ENCODE measurements around the gene OMP.

The OMP gene

DNA sequence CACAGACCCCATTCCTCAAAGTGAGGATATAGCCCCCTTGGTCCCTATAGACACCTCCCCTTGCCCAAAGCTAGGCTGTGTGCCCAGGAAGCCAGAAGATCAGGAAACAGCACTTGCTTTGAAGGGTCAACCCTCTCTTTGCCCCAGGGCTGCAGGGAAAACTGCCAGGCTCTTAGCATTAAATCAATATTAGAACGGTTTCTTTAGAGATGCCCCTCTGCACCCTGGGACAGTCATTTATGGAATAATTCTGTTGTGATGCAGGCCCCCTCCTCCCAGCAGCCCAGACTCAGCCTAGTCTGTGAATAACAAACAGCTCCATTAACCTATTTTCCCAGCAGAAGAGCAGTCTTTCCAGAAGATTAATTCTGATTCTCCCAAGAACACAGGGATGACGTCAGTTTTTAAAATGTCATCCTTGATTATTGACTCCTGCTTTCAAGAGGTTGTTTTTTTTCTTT lies 47.5 kb upstream of the OMP start:
- Histone ChIP-seq H2AFZ (ENCODE audit: low read length) (no peak overlapping the region), H3K9me2 (replicated peaks; ENCODE audit: low read depth, low read length) (no peaks in the 10 kb centered on the region), H3K36me3 (ENCODE audit: insufficient read depth, low read length) (no peaks in the 10 kb centered on the region), H3K9ac (ENCODE audit: low read depth, low read length, poor library complexity, severe bottlenecking) (no peak overlapping the region), H3K4me2 (ENCODE audit: low read depth, low read length, poor library complexity, severe bottlenecking) (no peak overlapping the region), H3K79me2 (ENCODE audit: insufficient read depth, low read length) (no peaks in the 10 kb centered on the region), H3K9me3 (ENCODE audit: insufficient read depth, low read depth, low read length) (peaks cover 11% of the 10 kb centered on the region), H3K27me3 (ENCODE audit: insufficient read depth, low read length, poor library complexity, severe bottlenecking) (no peaks in the 10 kb centered on the region), H3K4me3 (ENCODE audit: low read length, poor library complexity, severe bottlenecking) (no peak overlapping the region), H4K20me1 (ENCODE audit: insufficient read depth, low read length, poor library complexity, severe bottlenecking) (no peaks in the 10 kb centered on the region), H3K4me1 (ENCODE audit: insufficient read depth, low read length, poor library complexity, severe bottlenecking) (no peaks in the 10 kb centered on the region), H3F3A (ENCODE audit: low read depth) (no peaks in the 10 kb centered on the region)
- TF ChIP-seq EZH2phosphoT487 (IDR thresholded peaks at IDR 0.05; ENCODE audit: borderline replicate concordance): no peak

GRCh38 chr11:77055913-77056312 lies 46.7 kb upstream of the OMP start:
- Histone ChIP-seq H3K4me3 (ENCODE audit: low read length, poor library complexity, severe bottlenecking) (no peak overlapping the region), H3K9ac (ENCODE audit: low read depth, low read length, poor library complexity, severe bottlenecking) (no peak overlapping the region), H3F3A (ENCODE audit: low read depth) (no peaks in the 10 kb centered on the region), H3K36me3 (ENCODE audit: insufficient read depth, low read length) (no peaks in the 10 kb centered on the region), H3K27me3 (ENCODE audit: insufficient read depth, low read length, poor library complexity, severe bottlenecking) (no peaks in the 10 kb centered on the region), H3K79me2 (ENCODE audit: insufficient read depth, low read length) (no peaks in the 10 kb centered on the region), H3K4me1 (ENCODE audit: insufficient read depth, low read length, poor library complexity, severe bottlenecking) (no peaks in the 10 kb centered on the region), H2AFZ (ENCODE audit: low read length) (no peak overlapping the region), H3K9me2 (replicated peaks; ENCODE audit: low read depth, low read length) (no peaks in the 10 kb centered on the region), H3K4me2 (ENCODE audit: low read depth, low read length, poor library complexity, severe bottlenecking) (no peak overlapping the region), H4K20me1 (ENCODE audit: insufficient read depth, low read length, poor library complexity, severe bottlenecking) (no peaks in the 10 kb centered on the region), H3K9me3 (ENCODE audit: insufficient read depth, low read depth, low read length) (peaks cover 11% of the 10 kb centered on the region)
- TF ChIP-seq, protein P1, sequence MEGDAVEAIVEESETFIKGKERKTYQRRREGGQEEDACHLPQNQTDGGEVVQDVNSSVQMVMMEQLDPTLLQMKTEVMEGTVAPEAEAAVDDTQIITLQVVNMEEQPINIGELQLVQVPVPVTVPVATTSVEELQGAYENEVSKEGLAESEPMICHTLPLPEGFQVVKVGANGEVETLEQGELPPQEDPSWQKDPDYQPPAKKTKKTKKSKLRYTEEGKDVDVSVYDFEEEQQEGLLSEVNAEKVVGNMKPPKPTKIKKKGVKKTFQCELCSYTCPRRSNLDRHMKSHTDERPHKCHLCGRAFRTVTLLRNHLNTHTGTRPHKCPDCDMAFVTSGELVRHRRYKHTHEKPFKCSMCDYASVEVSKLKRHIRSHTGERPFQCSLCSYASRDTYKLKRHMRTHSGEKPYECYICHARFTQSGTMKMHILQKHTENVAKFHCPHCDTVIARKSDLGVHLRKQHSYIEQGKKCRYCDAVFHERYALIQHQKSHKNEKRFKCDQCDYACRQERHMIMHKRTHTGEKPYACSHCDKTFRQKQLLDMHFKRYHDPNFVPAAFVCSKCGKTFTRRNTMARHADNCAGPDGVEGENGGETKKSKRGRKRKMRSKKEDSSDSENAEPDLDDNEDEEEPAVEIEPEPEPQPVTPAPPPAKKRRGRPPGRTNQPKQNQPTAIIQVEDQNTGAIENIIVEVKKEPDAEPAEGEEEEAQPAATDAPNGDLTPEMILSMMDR (conservative IDR thresholded peaks at IDR 0.05; ENCODE audit: low read length): no peak
- no peak for TF ChIP-seq EZH2phosphoT487 (IDR thresholded peaks at IDR 0.05; ENCODE audit: borderline replicate concordance)

- H3K36me3 ChIP-seq (ENCODE audit: insufficient read depth, low read length): no peaks in the 10 kb centered on the region
Observed at GRCh38 chr11:77056814-77057402, 45.7 kb upstream of the OMP start.

More at GRCh38 chr11:77056814-77057402, 45.7 kb upstream of the OMP start:
- Histone ChIP-seq H3K9me3 (ENCODE audit: insufficient read depth, low read depth, low read length) (peaks cover 11% of the 10 kb centered on the region), H3K4me1 (ENCODE audit: insufficient read depth, low read length, poor library complexity, severe bottlenecking) (no peaks in the 10 kb centered on the region), H2AFZ (ENCODE audit: low read length) (no peak overlapping the region), H3K4me3 (ENCODE audit: low read length, poor library complexity, severe bottlenecking) (no peak overlapping the region), H4K20me1 (ENCODE audit: insufficient read depth, low read length, poor library complexity, severe bottlenecking) (no peaks in the 10 kb centered on the region), H3K4me2 (ENCODE audit: low read depth, low read length, poor library complexity, severe bottlenecking) (no peak overlapping the region), H3K27me3 (ENCODE audit: insufficient read depth, low read length, poor library complexity, severe bottlenecking) (no peaks in the 10 kb centered on the region), H3K79me2 (ENCODE audit: insufficient read depth, low read length) (no peaks in the 10 kb centered on the region), H3K9ac (ENCODE audit: low read depth, low read length, poor library complexity, severe bottlenecking) (no peak overlapping the region), H3K9me2 (replicated peaks; ENCODE audit: low read depth, low read length) (no peaks in the 10 kb centered on the region), H3F3A (ENCODE audit: low read depth) (no peaks in the 10 kb centered on the region)
- no peak for TF ChIP-seq EZH2phosphoT487 (IDR thresholded peaks at IDR 0.05; ENCODE audit: borderline replicate concordance)
- TF ChIP-seq, protein P1 (conservative IDR thresholded peaks at IDR 0.05; ENCODE audit: low read length): no peak
